Neural crest cell (in vitro differentiated cells): ENCODE measurements around the gene IL1R2. TPM values are rescaled to one million over a fixed set of nuclear protein-coding genes. Genes with fewer than 3 reads are reported as not detected.

Experiments used
- DNase-seq: peaks from one replicate; pipeline ENCODE4 v3.0.0; 2021; ENCODE audit warnings: low read depth, mixed read lengths, low spot score
- H3K27ac Mint-ChIP-seq: one replicate; pipeline ENCODE4 v1.8.0; 2021; ENCODE audit warnings: mild to moderate bottlenecking, mixed read lengths; ENCODE audit not compliant: unreplicated experiment
- H3K27me3 Mint-ChIP-seq: 2 replicates; pipeline ENCODE4 v1.8.0; 2021; ENCODE audit warnings: low read depth, mild to moderate bottlenecking, mixed read lengths
- H3K36me3 Mint-ChIP-seq: 2 replicates; pipeline ENCODE4 v1.8.0; 2021; ENCODE audit warnings: low read depth, mild to moderate bottlenecking, mixed read lengths
- H3K4me1 Mint-ChIP-seq: 2 replicates; pipeline ENCODE4 v1.8.0; 2021; ENCODE audit warnings: mixed read lengths
- H3K4me3 Mint-ChIP-seq: one replicate; pipeline ENCODE4 v1.8.0; 2021; ENCODE audit warnings: mild to moderate bottlenecking, mixed read lengths
- H3K9me3 Mint-ChIP-seq: 2 replicates; pipeline ENCODE4 v1.8.0; 2021; ENCODE audit warnings: mixed read lengths
- CTCF ChIP-seq: fragments of 200-600 bp; sonication (generic); conservative IDR thresholded peaks from 2 replicates; pipeline ENCODE4 v1.5.0; 2021; ENCODE audit warnings: antibody characterized with exemption, mild to moderate bottlenecking
- total RNA-seq: library from RNA; stranded (reverse); gene quantifications from 2 replicates; pipeline ENCODE4 v1.2.1, GENCODE V29; 2021

IL1R2 gene
- total RNA-seq, 1 donor from 2014 or later, result not detected

- Mint-ChIP-seq H3K36me3 (no peaks in the 10 kb centered on the region), H3K4me1 (no peaks in the 10 kb centered on the region), H3K9me3 (no peaks in the 10 kb centered on the region), H3K27ac (no peak overlapping the region), H3K4me3 (no peak overlapping the region), H3K27me3 (peaks cover 5% of the 10 kb centered on the region)
- DNase-seq, result no peak
- TF ChIP-seq CTCF, result no peak
Observed at GRCh38 chr2:102074152-102074783, 82.5 kb downstream of the IL1R2 start.

- no peak for TF ChIP-seq CTCF
- Mint-ChIP-seq H3K4me1 (no peaks in the 10 kb centered on the region), H3K4me3 (no peak overlapping the region), H3K9me3 (no peaks in the 10 kb centered on the region), H3K27me3 (peaks cover 5% of the 10 kb centered on the region), H3K36me3 (no peaks in the 10 kb centered on the region), H3K27ac (no peak overlapping the region)
- DNase-seq, result no peak
Observed at GRCh38 chr2:102075479-102075878, 83.7 kb downstream of the IL1R2 start.

GRCh38 chr2:102076512-102076911, 84.8 kb downstream of the IL1R2 start:
- Mint-ChIP-seq H3K4me1 (no peaks in the 10 kb centered on the region), H3K27me3 (peaks cover 5% of the 10 kb centered on the region), H3K9me3 (peaks cover 5% of the 10 kb centered on the region), H3K36me3 (no peaks in the 10 kb centered on the region), H3K27ac (no peak overlapping the region), H3K4me3 (no peak overlapping the region)
- no peak for DNase-seq
- TF ChIP-seq CTCF, result no peak

Other genes with a start within 250 kb of the IL1R2 start
- gene IL1R1, start 150.8 kb downstream of the IL1R2 start, total RNA-seq, result 0.14 TPM in 1 of 2 replicates, not detected in the other
- gene IL1RL2, start 195.1 kb downstream of the IL1R2 start, total RNA-seq, result not detected in 2 replicates